Esophagus squamous epithelium (tissue), 4 donors: Measurements from ENCODE around the gene MSL2.
"Not testable (repeated sequence)": the region's sequence is repeated elsewhere in the genome, so short reads cannot be mapped to it uniquely, and the experiment has no call there.

ENCODE experiments used
- CTCF ChIP-seq, 6 experiments: fragments of 450-650 bp in 4 of 6; fragments of 200-600 bp in 2 of 6; sonication (generic) in 2 of 6; IDR thresholded peaks; one replicate each; pipeline ENCODE4 v1.5.1; 2016 to 2019; ENCODE audit warnings: antibody characterized with exemption in 6 of 6, mild to moderate bottlenecking in 4 of 6, moderate library complexity in 4 of 6
- POLR2A ChIP-seq, 4 donors: fragments of 450-650 bp; IDR thresholded peaks; one replicate each; pipeline ENCODE4 v1.6.1; 2017; ENCODE audit warnings: antibody characterized with exemption in 4 of 4, mild to moderate bottlenecking in 4 of 4, moderate library complexity in 3 of 4

GRCh38 chr3:136192195-136192594, 3.9 kb downstream of the MSL2 start:
- TF ChIP-seq POLR2A, CTCF (IDR thresholded peaks at IDR 0.05): not testable (repeated sequence)
